Measurements from ENCODE around the gene MYL7. TPM values are rescaled to one million over a fixed set of nuclear protein-coding genes. Genes with fewer than 3 reads are reported as not detected.

Gene MYL7
- total RNA-seq, 1 donor from 2014 or later: not detected

DNA sequence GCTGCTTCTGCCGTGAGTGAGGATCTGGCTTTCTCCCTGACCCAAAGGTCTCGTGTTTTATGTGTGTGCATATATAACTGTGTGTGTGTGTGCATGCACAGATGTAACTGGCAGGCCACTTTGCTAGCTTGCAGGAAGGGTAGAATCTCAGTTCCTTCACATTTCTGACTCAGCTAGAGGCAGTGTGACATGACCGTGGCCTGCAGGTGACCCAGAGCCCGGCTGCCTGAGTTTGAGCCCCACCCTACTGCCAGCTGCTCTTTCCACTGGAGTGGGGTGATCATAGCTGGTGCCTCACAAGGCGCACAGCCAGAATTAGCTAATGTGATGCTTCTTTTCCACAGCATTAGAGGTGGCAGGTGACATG, 9.3 kb upstream of the MYL7 start:
- no peak for DNase-seq (ENCODE audit: low spot score)

DNA sequence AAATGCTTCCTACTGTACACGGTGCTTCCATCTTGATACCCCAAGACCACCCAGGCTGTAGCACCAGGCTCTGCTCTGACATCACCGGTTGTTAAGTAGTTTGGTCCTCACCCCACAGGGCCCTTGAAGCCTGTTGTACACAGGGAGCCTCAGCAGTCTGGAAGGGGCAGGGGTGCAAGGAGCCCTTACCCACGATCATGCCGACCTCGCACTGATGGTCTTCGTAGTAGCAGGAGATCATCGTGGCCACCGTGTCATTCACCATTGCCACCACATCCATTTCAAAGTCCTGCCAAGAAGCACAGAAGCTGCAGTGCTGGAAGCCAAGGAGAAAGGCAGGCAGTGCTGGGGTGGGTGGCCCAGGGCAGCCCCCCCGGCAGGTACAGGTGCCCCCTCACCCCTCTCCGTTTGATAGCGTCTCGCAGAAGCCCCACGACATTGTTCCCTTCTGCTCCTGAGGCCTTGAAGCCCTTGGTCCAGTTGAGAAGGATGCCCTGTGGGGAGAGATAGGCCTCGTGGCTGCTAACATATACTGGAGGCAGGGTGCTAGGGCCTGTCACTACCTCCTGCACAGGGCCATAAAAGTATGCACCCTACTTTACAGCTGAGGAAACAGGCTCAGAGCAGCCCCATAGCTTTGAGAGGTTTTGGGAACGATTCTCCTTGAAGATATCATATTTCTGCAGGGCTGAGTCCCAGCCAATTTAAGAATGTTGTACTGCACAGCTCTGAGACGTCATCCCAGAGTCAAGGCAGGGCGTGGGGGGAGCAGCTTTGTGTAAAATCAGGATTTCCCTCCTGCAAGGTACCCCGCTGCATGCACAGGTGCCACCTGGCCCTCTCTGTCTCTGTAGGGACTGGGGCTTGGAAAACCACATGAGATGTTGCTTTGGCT, 8.7 kb upstream of the MYL7 start:
- peak; percentile 72 for DNase-seq (ENCODE audit: low spot score)

DNA sequence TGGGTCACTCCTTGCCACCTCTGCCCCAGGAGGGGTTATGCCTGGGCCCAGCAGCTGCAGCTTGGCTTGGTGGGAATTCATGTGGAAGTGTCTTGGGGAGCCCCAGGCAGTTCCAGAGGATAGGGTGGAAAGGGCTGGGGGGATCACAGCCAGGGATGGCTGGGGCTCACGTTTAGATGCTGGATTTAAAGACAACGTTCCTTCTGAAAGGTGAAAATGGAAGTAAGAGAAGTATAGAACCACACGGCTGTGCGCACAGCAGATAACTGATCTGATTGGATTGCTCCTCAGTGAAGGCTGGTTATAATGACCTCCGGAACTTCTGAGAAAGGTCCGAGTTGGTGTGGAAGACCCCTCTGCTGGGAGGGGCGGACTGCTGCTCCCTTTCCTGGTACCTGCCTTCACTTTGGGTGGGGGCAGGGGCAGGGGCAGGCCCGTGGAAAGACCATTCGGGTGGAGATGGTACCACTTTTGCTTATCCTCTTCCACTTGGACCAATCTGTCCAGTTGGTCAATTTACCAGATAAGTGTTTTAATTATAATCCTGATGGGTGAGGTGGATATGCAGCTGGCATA, 7.9 kb upstream of the MYL7 start:
- DNase-seq (ENCODE audit: low spot score): no peak

DNA sequence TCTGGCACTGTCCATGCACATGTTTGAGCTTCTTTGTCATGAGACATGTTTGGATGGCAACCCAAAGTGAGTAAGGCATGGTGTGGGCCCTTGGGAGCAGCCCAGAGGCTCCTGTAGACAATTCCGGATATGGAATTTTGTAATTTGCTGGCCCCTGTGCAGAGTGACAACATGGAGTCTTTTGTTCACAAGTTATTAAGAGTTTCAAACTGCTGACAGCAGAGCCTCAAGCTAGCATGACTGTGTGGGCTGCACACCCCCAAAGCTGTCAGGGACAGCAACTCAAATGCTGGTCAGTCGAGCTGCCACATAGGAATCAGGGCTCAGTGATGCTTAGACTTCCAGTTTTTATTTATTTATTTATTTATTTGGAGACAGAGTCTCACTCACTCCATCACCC, 7.0 kb upstream of the MYL7 start:
- no peak for DNase-seq (ENCODE audit: low spot score)

DNA sequence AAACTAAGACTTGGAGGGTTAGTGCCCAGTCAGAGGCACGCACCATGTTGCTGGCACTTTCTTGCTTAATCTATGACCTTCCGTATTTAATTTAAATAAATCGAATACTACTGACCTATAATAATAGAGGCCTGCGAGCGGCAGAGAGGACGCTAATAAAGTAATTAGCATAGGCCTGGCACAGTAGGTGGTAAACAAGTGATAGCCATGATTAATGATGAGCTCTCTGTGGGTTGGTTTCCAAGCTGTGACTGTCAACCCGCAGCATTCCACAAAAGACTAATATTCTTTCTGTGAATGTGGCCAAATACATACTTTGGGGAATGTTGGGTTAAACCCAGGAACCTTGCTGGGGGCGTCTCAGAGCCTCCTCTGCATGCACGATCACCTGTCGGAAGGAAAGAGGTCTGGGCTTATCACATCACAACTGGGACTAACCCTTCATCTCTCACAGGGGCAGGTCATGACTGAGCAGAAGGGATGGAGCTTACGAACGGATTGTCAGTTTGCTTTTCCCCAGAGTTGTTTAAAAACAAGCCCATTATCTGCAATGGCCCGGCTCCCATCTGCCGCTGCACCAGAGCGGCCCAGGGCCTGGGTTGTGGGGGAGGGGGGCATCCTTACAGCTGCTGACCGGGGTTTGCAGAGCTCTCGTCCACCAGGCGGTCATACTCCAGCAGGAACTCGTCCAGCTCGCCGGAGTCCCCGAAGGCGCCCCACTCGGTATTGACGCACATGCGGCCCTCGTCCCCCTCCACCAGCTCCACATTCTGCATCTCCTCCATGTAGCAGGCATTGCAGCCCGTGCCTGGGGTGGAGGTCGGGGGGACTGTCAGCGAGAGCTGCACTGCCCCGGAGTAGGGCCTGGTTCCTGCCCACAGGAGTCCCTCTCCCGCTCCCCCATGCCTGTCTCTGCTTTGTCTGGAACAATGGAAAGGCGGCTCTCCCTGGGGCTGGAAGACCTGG, 6.2 kb upstream of the MYL7 start:
- peak; percentile 59 for DNase-seq (ENCODE audit: low spot score)

GRCh38 chr7:44145969-44146911, 5.1 kb upstream of the MYL7 start:
- DNase-seq (ENCODE audit: low spot score): peak; percentile 79

DNA sequence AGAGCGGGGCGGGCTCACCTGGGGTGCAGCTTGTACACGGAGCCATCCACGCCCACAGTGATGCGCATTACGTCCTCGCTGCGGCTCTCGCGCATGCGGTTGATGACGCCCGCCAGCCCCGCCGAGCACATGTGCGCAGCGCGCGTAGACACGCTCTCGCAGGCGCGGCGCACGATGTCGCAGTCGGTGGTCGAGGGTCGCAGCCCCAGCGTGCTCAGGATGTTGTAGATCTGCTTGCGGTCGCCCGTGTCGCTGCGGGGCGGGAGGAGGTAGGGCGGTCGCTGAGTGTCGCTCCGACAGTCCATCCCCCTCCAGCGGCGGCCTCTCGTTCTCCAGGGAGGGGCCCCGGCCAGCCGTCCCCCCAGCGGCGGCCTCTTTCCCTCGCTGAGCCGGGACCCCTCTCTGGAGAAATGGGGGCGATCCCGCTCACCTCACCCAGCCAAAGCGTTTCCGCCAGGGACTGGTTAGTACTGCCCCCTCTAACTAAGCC, 4.4 kb upstream of the MYL7 start:
- DNase-seq (ENCODE audit: low spot score): peak; percentile 42

GRCh38 chr7:44144968-44145478, 3.9 kb upstream of the MYL7 start:
- DNase-seq (ENCODE audit: low spot score): no peak

GRCh38 chr7:44144426-44144967, 3.4 kb upstream of the MYL7 start:
- DNase-seq (ENCODE audit: low spot score): no peak

- no peak for DNase-seq (ENCODE audit: low spot score)
Observed at GRCh38 chr7:44143646-44144250, 2.6 kb upstream of the MYL7 start.

GRCh38 chr7:44142028-44142427, 896 bp upstream of the MYL7 start:
- DNase-seq (ENCODE audit: low spot score): no peak

- no peak for DNase-seq (ENCODE audit: low spot score)
Observed at GRCh38 chr7:44140341-44140740, 791 bp downstream of the MYL7 start.

DNA sequence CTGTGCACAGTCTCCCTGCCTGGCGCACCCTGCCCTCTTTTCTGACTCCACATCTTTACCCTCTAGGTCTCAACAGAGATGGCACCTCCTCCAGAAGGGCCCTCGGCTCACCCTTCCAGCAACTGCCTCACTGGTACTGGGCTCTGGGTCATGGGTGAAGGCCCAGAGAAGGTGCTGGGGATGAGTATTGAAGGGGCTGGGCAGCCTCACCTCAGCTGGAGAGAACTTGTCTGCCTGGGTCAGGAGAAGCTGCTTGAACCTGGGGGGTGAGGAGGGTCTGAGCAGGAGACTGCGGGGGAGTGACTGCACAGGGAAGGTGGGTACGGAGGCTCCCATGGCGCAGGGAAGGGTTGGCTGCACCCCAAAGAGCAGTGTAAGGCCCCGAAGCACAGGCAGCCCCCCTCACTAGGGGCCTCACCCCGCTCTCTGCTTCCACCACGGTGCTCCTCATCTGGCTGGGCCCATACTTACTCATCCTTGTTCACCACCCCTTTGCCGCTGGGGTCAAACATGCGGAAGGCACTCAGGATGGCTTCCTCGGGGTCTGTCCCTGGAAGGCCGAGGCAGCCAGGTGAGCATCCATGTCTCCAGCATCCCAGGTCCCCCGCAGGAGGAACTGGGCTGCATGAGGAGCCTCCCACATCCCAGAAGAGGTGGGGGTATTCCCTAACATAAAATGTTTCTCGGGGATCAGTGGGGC, 1.7 kb downstream of the MYL7 start:
- DNase-seq (ENCODE audit: low spot score): no peak

DNA sequence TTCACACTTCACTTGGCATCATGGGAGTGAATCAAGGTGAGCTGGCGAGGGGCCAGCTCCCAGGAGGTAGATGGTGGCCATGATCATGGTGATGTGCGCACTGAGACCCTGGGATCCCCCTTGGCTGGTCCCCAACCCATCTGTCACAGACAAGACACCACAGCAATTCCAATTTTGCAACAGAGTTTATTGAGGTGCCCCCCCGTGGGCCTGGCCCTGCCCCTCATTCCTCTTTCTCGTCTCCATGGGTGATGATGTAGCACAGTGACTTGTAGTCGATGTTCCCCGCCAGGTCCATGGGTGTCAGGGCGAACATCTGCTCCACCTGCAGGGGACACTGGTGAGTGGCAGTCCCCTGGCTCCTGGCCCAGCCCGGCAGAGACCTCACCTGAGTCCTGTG, 2.4 kb downstream of the MYL7 start:
- no peak for DNase-seq (ENCODE audit: low spot score)

GRCh38 chr7:44136731-44137130, 4.4 kb downstream of the MYL7 start:
- no peak for DNase-seq (ENCODE audit: low spot score)

- no peak for DNase-seq (ENCODE audit: low spot score)
Observed at GRCh38 chr7:44134943-44135628, 6.0 kb downstream of the MYL7 start.

DNA sequence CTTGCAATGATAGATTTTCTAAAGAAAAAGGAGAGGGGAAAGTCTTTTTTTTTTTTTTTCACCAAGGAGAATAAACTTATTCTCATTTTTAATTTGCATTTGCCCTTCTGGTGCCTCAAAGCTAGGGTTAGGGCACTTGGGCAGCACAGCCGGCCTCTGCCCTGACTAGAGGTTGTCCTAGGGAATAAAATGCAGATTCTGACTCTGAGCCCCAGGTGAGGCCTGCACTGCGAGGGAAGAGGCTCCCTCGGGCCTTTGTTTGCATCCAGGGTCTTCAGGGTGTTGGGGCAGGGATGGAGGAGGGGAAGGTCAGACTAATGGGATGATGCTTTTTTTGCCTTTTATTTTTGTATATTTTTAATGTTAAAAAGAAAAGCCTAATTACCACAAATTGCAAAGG, 7.8 kb downstream of the MYL7 start:
- DNase-seq (ENCODE audit: low spot score): no peak

DNA sequence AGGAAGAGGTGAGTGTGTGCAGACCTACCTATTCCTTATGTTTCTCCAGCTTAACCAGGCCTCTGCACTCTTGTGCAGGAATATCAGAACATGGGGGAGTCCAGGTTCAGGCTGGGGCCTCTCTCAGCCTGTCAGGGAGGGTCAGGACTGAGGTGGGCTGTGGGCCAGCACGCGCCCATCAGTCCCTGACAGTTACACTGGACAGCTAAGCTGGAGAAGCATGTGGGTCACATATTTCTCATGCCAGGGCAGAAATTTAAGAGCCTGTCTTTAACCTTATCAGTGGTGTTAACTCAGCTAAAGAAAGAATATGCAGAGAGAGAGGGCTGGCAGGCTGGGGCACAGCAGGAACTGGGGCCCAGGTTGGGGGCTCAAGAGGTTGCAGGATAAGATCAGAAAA, 9.1 kb downstream of the MYL7 start:
- peak; percentile 85 for DNase-seq (ENCODE audit: low spot score)

All from umbilical cord (tissue), 2 donors.